ENCODE measurements around the gene ELF1.
"Not testable (repeated sequence)": the region's sequence is repeated elsewhere in the genome, so short reads cannot be mapped to it uniquely, and the experiment has no call there.

DNA sequence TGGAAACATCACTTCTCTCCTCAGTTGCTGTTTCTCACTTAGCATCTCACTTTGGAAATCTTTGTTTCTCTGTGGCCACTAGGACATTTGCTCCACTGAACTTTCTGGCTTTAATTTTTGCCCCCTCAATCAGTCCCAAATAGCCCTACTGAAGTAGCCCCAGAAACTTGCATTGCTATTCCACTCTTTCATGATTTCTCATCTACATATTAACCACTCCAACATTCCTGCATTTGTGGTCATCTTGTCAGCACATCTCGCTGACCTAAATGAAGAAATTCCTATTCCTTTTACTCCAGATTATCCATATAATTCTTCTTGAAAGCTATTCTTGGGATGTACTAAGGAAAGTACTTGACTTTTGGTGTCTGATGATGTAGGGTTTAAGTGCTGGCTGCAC lies 134.9 kb downstream of the ELF1 start:
- TF ChIP-seq POLR2A, EP300 (IDR thresholded peaks at IDR 0.05): not testable (repeated sequence)
- TF ChIP-seq, protein P1, sequence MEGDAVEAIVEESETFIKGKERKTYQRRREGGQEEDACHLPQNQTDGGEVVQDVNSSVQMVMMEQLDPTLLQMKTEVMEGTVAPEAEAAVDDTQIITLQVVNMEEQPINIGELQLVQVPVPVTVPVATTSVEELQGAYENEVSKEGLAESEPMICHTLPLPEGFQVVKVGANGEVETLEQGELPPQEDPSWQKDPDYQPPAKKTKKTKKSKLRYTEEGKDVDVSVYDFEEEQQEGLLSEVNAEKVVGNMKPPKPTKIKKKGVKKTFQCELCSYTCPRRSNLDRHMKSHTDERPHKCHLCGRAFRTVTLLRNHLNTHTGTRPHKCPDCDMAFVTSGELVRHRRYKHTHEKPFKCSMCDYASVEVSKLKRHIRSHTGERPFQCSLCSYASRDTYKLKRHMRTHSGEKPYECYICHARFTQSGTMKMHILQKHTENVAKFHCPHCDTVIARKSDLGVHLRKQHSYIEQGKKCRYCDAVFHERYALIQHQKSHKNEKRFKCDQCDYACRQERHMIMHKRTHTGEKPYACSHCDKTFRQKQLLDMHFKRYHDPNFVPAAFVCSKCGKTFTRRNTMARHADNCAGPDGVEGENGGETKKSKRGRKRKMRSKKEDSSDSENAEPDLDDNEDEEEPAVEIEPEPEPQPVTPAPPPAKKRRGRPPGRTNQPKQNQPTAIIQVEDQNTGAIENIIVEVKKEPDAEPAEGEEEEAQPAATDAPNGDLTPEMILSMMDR (IDR thresholded peaks at IDR 0.05), result not testable (repeated sequence)

Measured in tibial nerve (tissue), 4 donors.